ENCODE data around the gene PPP6R3.

GRCh38 chr11:68661697-68662603, 201.4 kb downstream of the PPP6R3 start:
- no peak for TF ChIP-seq OSR1 (CRISPR knock-in tag; IDR thresholded peaks at IDR 0.05)
- peak; percentile 94 for TF ChIP-seq TSHZ2 (CRISPR knock-in tag; IDR thresholded peaks at IDR 0.05)
